GM13977 (cell line): ENCODE data around the gene LILRA1.
A peak's percentile ranks its signal among the peaks of the same experiment; 100 is the strongest.
"Not testable (repeated sequence)": the region's sequence is repeated elsewhere in the genome, so short reads cannot be mapped to it uniquely, and the experiment has no call there.

Source experiments
- DNase-seq: peaks from one replicate; pipeline ENCODE4 v3.0.0; 2012; ENCODE audit warnings: low spot score
- in situ Hi-C: fragments of 300-500 bp; cut with MboI; formaldehyde crosslinking; loops from one replicate; pipeline ENCODE4 v1.12.0; 2022; ENCODE audit warnings: low sequenced_read_pairs, low pct_unique_long_range_greater_than_20kb, mixed read lengths, inconsistent platforms; ENCODE audit not compliant: unreplicated experiment
- TF ChIP-seq, protein P1 (sequence below): IDR thresholded peaks from 2 replicates; pipeline ENCODE4 v1.5.1; 2012; ENCODE audit warnings: mild to moderate bottlenecking, control low read depth; ENCODE audit not compliant: insufficient read depth; ENCODE audit errors: extremely low read depth, missing control alignments

The LILRA1 gene

DNA sequence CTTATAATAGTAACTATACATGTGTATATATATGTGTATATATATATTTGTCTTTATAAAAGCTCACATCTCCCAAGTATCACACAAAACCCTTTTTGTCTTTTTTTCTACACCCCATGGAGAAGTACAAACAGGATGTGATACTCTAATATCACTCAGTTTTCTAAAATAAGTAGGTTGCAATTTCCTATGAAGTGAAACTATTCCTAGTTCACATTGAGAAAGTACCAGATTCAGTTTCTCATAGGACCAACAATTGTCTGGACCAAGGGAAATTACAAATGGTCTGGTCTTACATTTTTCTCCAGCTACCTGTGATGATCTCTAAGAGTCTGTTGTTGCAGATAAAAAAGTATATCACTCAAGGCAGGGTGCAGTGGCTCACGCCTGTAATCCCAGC is 19.0 kb downstream of the LILRA1 start:
- no peak for DNase-seq
- TF ChIP-seq, protein P1, sequence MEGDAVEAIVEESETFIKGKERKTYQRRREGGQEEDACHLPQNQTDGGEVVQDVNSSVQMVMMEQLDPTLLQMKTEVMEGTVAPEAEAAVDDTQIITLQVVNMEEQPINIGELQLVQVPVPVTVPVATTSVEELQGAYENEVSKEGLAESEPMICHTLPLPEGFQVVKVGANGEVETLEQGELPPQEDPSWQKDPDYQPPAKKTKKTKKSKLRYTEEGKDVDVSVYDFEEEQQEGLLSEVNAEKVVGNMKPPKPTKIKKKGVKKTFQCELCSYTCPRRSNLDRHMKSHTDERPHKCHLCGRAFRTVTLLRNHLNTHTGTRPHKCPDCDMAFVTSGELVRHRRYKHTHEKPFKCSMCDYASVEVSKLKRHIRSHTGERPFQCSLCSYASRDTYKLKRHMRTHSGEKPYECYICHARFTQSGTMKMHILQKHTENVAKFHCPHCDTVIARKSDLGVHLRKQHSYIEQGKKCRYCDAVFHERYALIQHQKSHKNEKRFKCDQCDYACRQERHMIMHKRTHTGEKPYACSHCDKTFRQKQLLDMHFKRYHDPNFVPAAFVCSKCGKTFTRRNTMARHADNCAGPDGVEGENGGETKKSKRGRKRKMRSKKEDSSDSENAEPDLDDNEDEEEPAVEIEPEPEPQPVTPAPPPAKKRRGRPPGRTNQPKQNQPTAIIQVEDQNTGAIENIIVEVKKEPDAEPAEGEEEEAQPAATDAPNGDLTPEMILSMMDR = no peak
- in situ Hi-C loops = no loop called here

DNA sequence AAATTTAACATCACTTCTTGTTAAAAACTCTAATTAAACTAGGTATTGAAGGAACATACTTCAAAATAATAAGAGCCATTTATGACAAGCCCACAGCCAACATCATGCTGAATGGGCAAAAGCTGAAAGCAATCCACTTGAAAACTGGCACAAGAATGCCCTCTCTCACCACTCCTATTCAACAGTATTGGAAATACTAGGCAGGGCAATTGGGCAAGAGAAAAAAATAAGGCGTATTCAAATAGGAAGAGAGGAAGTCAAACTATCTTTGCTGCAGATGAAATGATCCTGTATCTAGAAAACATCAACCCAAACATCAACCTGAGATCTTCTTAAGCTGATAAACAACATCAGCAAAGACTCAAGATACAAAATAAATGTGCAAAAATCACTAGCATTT is 21.3 kb downstream of the LILRA1 start:
- no peak for DNase-seq
- TF ChIP-seq, protein P1 = no peak
- in situ Hi-C loops = no loop called here

DNA sequence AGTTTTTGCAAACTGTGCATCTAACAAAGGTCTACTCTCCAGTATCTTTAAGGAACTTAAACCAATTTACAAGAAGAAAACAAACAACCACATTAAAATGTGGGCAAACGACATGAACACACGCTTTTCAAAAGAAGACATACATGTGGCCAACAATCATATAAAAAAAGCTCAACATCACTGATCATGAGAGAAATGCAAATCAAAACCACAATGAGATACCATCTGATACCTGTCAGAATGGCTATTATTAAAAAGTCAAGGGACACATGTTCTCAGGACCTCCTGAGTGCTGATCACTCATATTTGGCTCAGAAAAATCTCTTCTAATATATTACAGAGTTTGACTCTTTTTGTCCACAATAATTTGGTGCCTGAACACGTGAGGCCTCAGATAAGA is 22.6 kb downstream of the LILRA1 start:
- TF ChIP-seq, protein P1 = no peak
- DNase-seq = no peak
- in situ Hi-C loops = no loop called here

DNA sequence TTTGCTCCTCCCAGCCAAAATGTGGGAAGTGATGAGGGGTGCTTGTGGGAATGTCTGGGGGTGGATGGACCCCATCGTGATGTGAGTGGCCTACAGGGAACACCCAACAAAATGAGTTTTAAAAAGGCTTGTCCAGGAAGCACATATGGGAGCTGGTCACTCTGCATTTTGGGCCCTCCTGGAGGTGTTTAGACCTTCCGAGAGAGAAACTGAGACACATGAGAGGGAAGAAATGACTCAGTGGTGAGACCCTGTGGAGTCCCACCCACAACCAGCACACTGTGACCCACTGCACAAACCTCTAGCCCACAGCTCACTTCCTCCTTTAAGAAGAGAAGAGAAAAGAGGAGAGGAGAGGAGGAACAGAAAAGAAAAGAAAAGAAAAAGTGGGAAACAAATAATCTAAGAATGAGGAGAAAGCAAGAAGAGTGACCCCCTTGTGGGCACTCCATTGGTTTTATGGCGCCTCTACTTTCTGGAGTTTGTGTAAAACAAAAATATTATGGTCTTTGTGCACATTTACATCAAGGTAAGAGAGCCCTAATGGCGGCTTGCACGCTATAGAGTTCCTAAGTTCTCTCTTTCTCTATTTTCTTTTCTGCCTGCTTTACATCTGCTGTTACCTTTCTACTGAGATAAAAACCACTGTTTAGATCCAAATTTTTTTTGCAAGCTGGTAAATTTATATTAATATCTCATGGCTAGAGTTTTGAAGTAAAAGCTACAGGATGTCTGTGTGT is 23.6 kb downstream of the LILRA1 start:
- peak; percentile 52 for DNase-seq
- in situ Hi-C loops = no loop called here
- TF ChIP-seq, protein P1 = no peak

GRCh38 chr19:54620464-54620863 is 27.0 kb downstream of the LILRA1 start:
- TF ChIP-seq, protein P1 = no peak
- no peak for DNase-seq
- in situ Hi-C loops = no loop called here

- in situ Hi-C loops = no loop called here
These were observed 29.0 kb downstream of the LILRA1 start for GRCh38 chr19:54622431-54622830.

DNA sequence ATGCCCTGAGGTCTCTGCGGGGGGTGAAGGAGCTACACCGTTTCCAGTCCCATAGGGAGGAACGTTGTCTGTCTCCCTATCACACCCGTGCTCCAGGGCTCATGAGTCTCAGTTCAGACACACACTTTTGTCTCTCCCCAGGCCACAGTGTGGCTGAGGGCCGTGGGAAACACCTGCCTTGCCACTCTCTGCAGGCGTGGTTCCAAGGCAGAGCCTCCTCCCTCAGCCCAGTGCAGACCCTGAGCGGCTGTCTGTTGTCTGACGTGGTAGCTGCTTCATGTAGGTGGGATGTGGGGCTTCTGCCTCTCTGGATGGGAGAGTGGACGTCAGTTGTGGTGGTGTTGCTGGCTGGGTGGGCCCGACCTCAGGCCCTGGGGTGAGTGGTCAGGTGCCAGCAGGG is 30.8 kb downstream of the LILRA1 start:
- in situ Hi-C loops, DNase-seq: not testable (repeated sequence)

More at GRCh38 chr19:54622431-54622830, 29.0 kb downstream of the LILRA1 start:
- TF ChIP-seq, protein P1 = no peak
- no peak for DNase-seq

- in situ Hi-C loops, DNase-seq: not testable (repeated sequence)
These were observed 31.7 kb downstream of the LILRA1 start for GRCh38 chr19:54624934-54625730.
